ENCODE results near the gene ZBTB8B.
"Not testable (repeated sequence)": the region's sequence is repeated elsewhere in the genome, so short reads cannot be mapped to it uniquely, and the experiment has no call there.

Gene ZBTB8B

GRCh38 chr1:32470431-32470830 is 5.6 kb downstream of the ZBTB8B start:
- DNase-seq (ENCODE audit: low read depth in 2 of 2) = no peak

- peak in 1 of 2 experiments; percentile 11 for DNase-seq (ENCODE audit: low read depth in 2 of 2)
Observed at GRCh38 chr1:32470991-32471694, 6.3 kb downstream of the ZBTB8B start.

- no peak for DNase-seq (ENCODE audit: low read depth in 2 of 2)
Observed at GRCh38 chr1:32471695-32472362, 7.0 kb downstream of the ZBTB8B start.

- not testable (repeated sequence) for DNase-seq (ENCODE audit: low read depth in 2 of 2)
Observed at GRCh38 chr1:32472966-32473365, 8.1 kb downstream of the ZBTB8B start.

- no peak for DNase-seq (ENCODE audit: low read depth in 2 of 2)
Observed at GRCh38 chr1:32474954-32475353, 10.1 kb downstream of the ZBTB8B start.

- DNase-seq (ENCODE audit: low read depth in 2 of 2) = no peak
Observed at GRCh38 chr1:32480003-32480402, 15.1 kb downstream of the ZBTB8B start.

GRCh38 chr1:32480761-32481160 is 15.9 kb downstream of the ZBTB8B start:
- DNase-seq (ENCODE audit: low read depth in 2 of 2) = no peak

- DNase-seq (ENCODE audit: low read depth in 2 of 2) = not testable (repeated sequence)
Observed at GRCh38 chr1:32481788-32482187, 16.9 kb downstream of the ZBTB8B start.

GRCh38 chr1:32485554-32486255 is 20.8 kb downstream of the ZBTB8B start:
- no peak for DNase-seq (ENCODE audit: low read depth in 2 of 2)

GRCh38 chr1:32486463-32487113 is 21.7 kb downstream of the ZBTB8B start:
- DNase-seq (ENCODE audit: low read depth in 2 of 2) = no peak

- DNase-seq (ENCODE audit: low read depth in 2 of 2) = no peak
Observed at GRCh38 chr1:32487182-32487581, 22.3 kb downstream of the ZBTB8B start.

- DNase-seq (ENCODE audit: low read depth in 2 of 2) = no peak
Observed at GRCh38 chr1:32489774-32490454, 25.0 kb downstream of the ZBTB8B start.

GRCh38 chr1:32491386-32491785 is 26.5 kb downstream of the ZBTB8B start:
- DNase-seq (ENCODE audit: low read depth in 2 of 2) = no peak

GRCh38 chr1:32494196-32494595 is 29.3 kb downstream of the ZBTB8B start:
- no peak for DNase-seq (ENCODE audit: low read depth in 2 of 2)

GRCh38 chr1:32494711-32495337 is 30.0 kb downstream of the ZBTB8B start:
- no peak for DNase-seq (ENCODE audit: low read depth in 2 of 2)

- DNase-seq (ENCODE audit: low read depth in 2 of 2) = no peak
Observed at GRCh38 chr1:32496127-32496526, 31.3 kb downstream of the ZBTB8B start.

- no peak for DNase-seq (ENCODE audit: low read depth in 2 of 2)
Observed at GRCh38 chr1:32498751-32499150, 33.9 kb downstream of the ZBTB8B start.

- DNase-seq (ENCODE audit: low read depth in 2 of 2) = peak in 1 of 2 experiments; percentile 29
Observed at GRCh38 chr1:32500387-32501209, 35.7 kb downstream of the ZBTB8B start.

- no peak for DNase-seq (ENCODE audit: low read depth in 2 of 2)
Observed at GRCh38 chr1:32501865-32502264, 37.0 kb downstream of the ZBTB8B start.

GRCh38 chr1:32503153-32503552 is 38.3 kb downstream of the ZBTB8B start:
- no peak for DNase-seq (ENCODE audit: low read depth in 2 of 2)

Measured in stimulated activated CD4-positive, alpha-beta T cell treated with anti-CD3 and anti-CD28 coated beads, Interleukin-12 subunit alpha, Interleukin-12 subunit beta, amount 100 ng/mL, for 24 hours (primary cell).